Effector memory CD8-positive, alpha-beta T cell (primary cell): ENCODE data around the gene HSPG2.

Source experiments
- ATAC-seq: fragments of 150-1000 bp; cut with Tn5 transposase; replicated peaks from 2 replicates; pipeline ENCODE4 v1.10.0; 2021; ENCODE audit warnings: mild to moderate bottlenecking, moderate library complexity
- DNase-seq, 3 experiments: peaks; one replicate each; pipeline ENCODE4 v3.0.0; 2021
- H3K27ac Mint-ChIP-seq, 2 donors: one replicate each; pipeline ENCODE4 v1.8.0; 2022; ENCODE audit warnings: mild to moderate bottlenecking in 2 of 2, mixed read lengths in 2 of 2, moderate library complexity in 2 of 2
- H3K27me3 Mint-ChIP-seq, 2 donors: one replicate each; pipeline ENCODE4 v1.8.0; 2022; ENCODE audit warnings: mixed read lengths in 2 of 2
- H3K36me3 Mint-ChIP-seq: one replicate; pipeline ENCODE4 v1.8.0; 2022; ENCODE audit warnings: mild to moderate bottlenecking, moderate library complexity, mixed read lengths; ENCODE audit not compliant: insufficient read depth
- H3K4me1 Mint-ChIP-seq, 2 donors: one replicate each; pipeline ENCODE4 v1.8.0; 2022; ENCODE audit warnings: low read depth in 2 of 2, mixed read lengths in 2 of 2
- H3K4me3 Mint-ChIP-seq, 2 donors: one replicate each; pipeline ENCODE4 v1.8.0; 2022; ENCODE audit warnings: mild to moderate bottlenecking in 2 of 2, mixed read lengths in 2 of 2, moderate library complexity in 2 of 2
- H3K9me3 Mint-ChIP-seq, 2 donors: one replicate each; pipeline ENCODE4 v1.8.0; 2022; ENCODE audit warnings: mixed read lengths in 2 of 2

The HSPG2 gene

GRCh38 chr1:21865943-21866706, 71.0 kb downstream of the HSPG2 start:
- Mint-ChIP-seq H3K27ac (no peak overlapping the region), H3K4me3 (no peak overlapping the region), H3K4me1 (no peaks in the 10 kb centered on the region), H3K27me3 (peaks cover 6 to 19% of the 10 kb centered on the region in 2 donors), H3K36me3 (peaks cover 3% of the 10 kb centered on the region), H3K9me3 (no peaks in the 10 kb centered on the region)
- ATAC-seq (peak; percentile 27), DNase-seq (no peak)

- H3K27me3 Mint-ChIP-seq: peaks cover 6 to 15% of the 10 kb centered on the region in 2 donors
- H3K36me3 Mint-ChIP-seq: peaks cover 3% of the 10 kb centered on the region
- DNase-seq (no peak), ATAC-seq (no peak)
- no peaks in the 10 kb centered on the region for H3K4me1 Mint-ChIP-seq
- H3K9me3 Mint-ChIP-seq: no peaks in the 10 kb centered on the region
- no peak overlapping the region for H3K27ac Mint-ChIP-seq
- H3K4me3 Mint-ChIP-seq: no peak overlapping the region
Measured at GRCh38 chr1:21865609-21865942, 71.5 kb downstream of the HSPG2 start.

- no peaks in the 10 kb centered on the region for H3K9me3 Mint-ChIP-seq
- H3K4me3 Mint-ChIP-seq: no peak overlapping the region
- DNase-seq (no peak), ATAC-seq (no peak)
- H3K27me3 Mint-ChIP-seq: peaks cover 6 to 9% of the 10 kb centered on the region in 2 donors
- no peak overlapping the region for H3K27ac Mint-ChIP-seq
- H3K4me1 Mint-ChIP-seq: no peaks in the 10 kb centered on the region
- peaks cover 2% of the 10 kb centered on the region for H3K36me3 Mint-ChIP-seq
Measured at GRCh38 chr1:21864730-21865129, 72.4 kb downstream of the HSPG2 start.

- no peaks in the 10 kb centered on the region for H3K9me3 Mint-ChIP-seq
- no peak overlapping the region for H3K27ac Mint-ChIP-seq
- ATAC-seq (no peak), DNase-seq (no peak)
- H3K4me3 Mint-ChIP-seq: no peak overlapping the region
- peaks cover under 1 to 2% of the 10 kb centered on the region in 2 donors for H3K27me3 Mint-ChIP-seq
- H3K4me1 Mint-ChIP-seq: no peaks in the 10 kb centered on the region
- H3K36me3 Mint-ChIP-seq: no peaks in the 10 kb centered on the region
Measured at GRCh38 chr1:21863981-21864380, 73.1 kb downstream of the HSPG2 start.

GRCh38 chr1:21861602-21862429, 75.3 kb downstream of the HSPG2 start:
- DNase-seq (no peak), ATAC-seq (no peak)
- peaks cover 9 to 11% of the 10 kb centered on the region in 2 donors for H3K4me1 Mint-ChIP-seq
- H3K4me3 Mint-ChIP-seq: no peak overlapping the region
- no peak overlapping the region for H3K27ac Mint-ChIP-seq
- no peaks in the 10 kb centered on the region for H3K9me3 Mint-ChIP-seq
- peaks cover 0 to 8% of the 10 kb centered on the region in 2 donors for H3K27me3 Mint-ChIP-seq
- no peaks in the 10 kb centered on the region for H3K36me3 Mint-ChIP-seq

GRCh38 chr1:21860971-21861370, 76.1 kb downstream of the HSPG2 start:
- Mint-ChIP-seq H3K4me3 (no peak overlapping the region), H3K4me1 (peaks cover 9 to 11% of the 10 kb centered on the region in 2 donors), H3K27me3 (peaks cover 0 to 8% of the 10 kb centered on the region in 2 donors), H3K36me3 (no peaks in the 10 kb centered on the region), H3K27ac (no peak overlapping the region), H3K9me3 (no peaks in the 10 kb centered on the region)
- DNase-seq: no peak
- ATAC-seq: no peak

- H3K36me3 Mint-ChIP-seq: no peaks in the 10 kb centered on the region
- no peak overlapping the region for H3K4me3 Mint-ChIP-seq
- no peak for ATAC-seq
Measured at GRCh38 chr1:21859669-21860179, 77.4 kb downstream of the HSPG2 start.

GRCh38 chr1:21857840-21858670, 79.1 kb downstream of the HSPG2 start:
- H3K27me3 Mint-ChIP-seq: peaks cover 0 to 8% of the 10 kb centered on the region in 2 donors
- no peaks in the 10 kb centered on the region for H3K9me3 Mint-ChIP-seq
- no peak overlapping the region for H3K4me3 Mint-ChIP-seq
- no peaks in the 10 kb centered on the region for H3K36me3 Mint-ChIP-seq
- DNase-seq (no peak), ATAC-seq (no peak)
- peaks cover 10 to 11% of the 10 kb centered on the region in 2 donors for H3K4me1 Mint-ChIP-seq
- H3K27ac Mint-ChIP-seq: peak overlapping the region; percentile 27 to 30

More at GRCh38 chr1:21859669-21860179, 77.4 kb downstream of the HSPG2 start:
- Mint-ChIP-seq H3K27ac (no peak overlapping the region), H3K27me3 (peaks cover 0 to 8% of the 10 kb centered on the region in 2 donors), H3K9me3 (no peaks in the 10 kb centered on the region), H3K4me1 (peaks cover 9 to 11% of the 10 kb centered on the region in 2 donors)
- DNase-seq: no peak

- H3K27me3 Mint-ChIP-seq: peaks cover 1 to 11% of the 10 kb centered on the region in 2 donors
- ATAC-seq (no peak), DNase-seq (no peak)
- H3K36me3 Mint-ChIP-seq: no peaks in the 10 kb centered on the region
- no peak overlapping the region for H3K4me3 Mint-ChIP-seq
- no peaks in the 10 kb centered on the region for H3K9me3 Mint-ChIP-seq
- peak overlapping the region; percentile 27 to 30 for H3K27ac Mint-ChIP-seq
- H3K4me1 Mint-ChIP-seq: peaks cover 11% of the 10 kb centered on the region in 2 donors
Measured at GRCh38 chr1:21857142-21857839, 79.8 kb downstream of the HSPG2 start.

- Mint-ChIP-seq H3K4me1 (peaks cover 11 to 15% of the 10 kb centered on the region in 2 donors), H3K4me3 (no peak overlapping the region), H3K9me3 (no peaks in the 10 kb centered on the region), H3K36me3 (no peaks in the 10 kb centered on the region), H3K27ac (no peak overlapping the region), H3K27me3 (peaks cover 5 to 17% of the 10 kb centered on the region in 2 donors)
- ATAC-seq (no peak), DNase-seq (no peak)
Measured at GRCh38 chr1:21855257-21856096, 81.6 kb downstream of the HSPG2 start.

GRCh38 chr1:21854751-21855131, 82.4 kb downstream of the HSPG2 start:
- no peaks in the 10 kb centered on the region for H3K36me3 Mint-ChIP-seq
- no peak overlapping the region for H3K27ac Mint-ChIP-seq
- H3K4me3 Mint-ChIP-seq: no peak overlapping the region
- peaks cover 5 to 17% of the 10 kb centered on the region in 2 donors for H3K27me3 Mint-ChIP-seq
- H3K9me3 Mint-ChIP-seq: no peaks in the 10 kb centered on the region
- H3K4me1 Mint-ChIP-seq: peaks cover 11 to 15% of the 10 kb centered on the region in 2 donors
- ATAC-seq: no peak
- no peak for DNase-seq
